Ishikawa (cell line): ENCODE results near the gene NAA25.

Source experiments
- CREB1 ChIP-seq: IDR thresholded peaks from 2 replicates; pipeline ENCODE4 v1.6.1; 2012; ENCODE audit warnings: low read depth
- EP300 ChIP-seq: IDR thresholded peaks from 2 replicates; pipeline ENCODE4 v1.6.1; 2012; ENCODE audit warnings: borderline replicate concordance
- MAX ChIP-seq: IDR thresholded peaks from 2 replicates; pipeline ENCODE4 v1.6.1; 2012
- NFIC ChIP-seq: IDR thresholded peaks from 2 replicates; pipeline ENCODE4 v1.6.1; 2012
- TEAD4 ChIP-seq: IDR thresholded peaks from 2 replicates; pipeline ENCODE4 v1.6.1; 2012
- USF1 ChIP-seq: IDR thresholded peaks from 2 replicates; pipeline ENCODE4 v1.6.1; 2012
- YY1 ChIP-seq: IDR thresholded peaks from 2 replicates; pipeline ENCODE4 v1.6.1; 2012; ENCODE audit warnings: low read depth
- ZBTB7A ChIP-seq: IDR thresholded peaks from 2 replicates; pipeline ENCODE4 v1.6.1; 2012; ENCODE audit warnings: low read depth

DNA sequence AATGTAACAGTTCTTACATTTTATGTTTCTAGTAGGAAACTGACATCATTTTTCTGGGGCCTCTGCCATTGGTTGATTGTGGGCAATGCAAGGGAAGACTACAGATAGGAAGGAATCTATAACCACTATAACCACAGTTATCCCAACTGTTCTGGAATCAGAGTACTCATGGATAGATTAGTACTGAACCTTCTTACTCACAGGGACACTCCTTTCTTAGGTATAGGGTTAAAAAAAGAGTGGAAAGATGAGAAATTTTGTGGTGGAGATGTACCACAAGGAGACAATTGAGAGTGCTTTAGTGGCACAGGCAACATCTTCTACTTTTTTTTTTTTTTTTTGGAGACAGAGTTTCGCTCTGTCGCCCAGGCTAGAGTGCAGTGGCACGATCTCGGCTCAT lies 116.6 kb downstream of the NAA25 start:
- no peak for TF ChIP-seq MAX
- no peak for TF ChIP-seq NFIC
- TF ChIP-seq ZBTB7A = no peak
- TF ChIP-seq USF1 = no peak
- TF ChIP-seq CREB1 = no peak
- TF ChIP-seq YY1 = no peak
- TF ChIP-seq TEAD4 = no peak
- no peak for TF ChIP-seq EP300
